HG02885 (cell line): ENCODE measurements around the gene SRSF3.
"Not testable (repeated sequence)": the region's sequence is repeated elsewhere in the genome, so short reads cannot be mapped to it uniquely, and the experiment has no call there.

Experiments
- ATAC-seq: cut with Tn5 transposase; IDR thresholded peaks from one replicate; pipeline ENCODE4 v1.9.1; 2021; ENCODE audit warnings: mild to moderate bottlenecking; ENCODE audit not compliant: unreplicated experiment, poor library complexity

The SRSF3 gene

GRCh38 chr6:36639171-36639808, 45.1 kb downstream of the SRSF3 start:
- no peak for ATAC-seq

GRCh38 chr6:36641543-36641942, 47.4 kb downstream of the SRSF3 start:
- no peak for ATAC-seq

GRCh38 chr6:36642913-36643817, 49.0 kb downstream of the SRSF3 start:
- no peak for ATAC-seq

GRCh38 chr6:36643977-36644376, 49.8 kb downstream of the SRSF3 start:
- ATAC-seq = no peak

GRCh38 chr6:36649086-36649485, 54.9 kb downstream of the SRSF3 start:
- ATAC-seq = no peak

- no peak for ATAC-seq
Observed at GRCh38 chr6:36649701-36650484, 55.7 kb downstream of the SRSF3 start.

- ATAC-seq = peak; percentile 69
Observed at GRCh38 chr6:36650848-36651478, 56.8 kb downstream of the SRSF3 start.

- ATAC-seq = no peak
Observed at GRCh38 chr6:36651659-36652379, 57.7 kb downstream of the SRSF3 start.

GRCh38 chr6:36654469-36654868, 60.3 kb downstream of the SRSF3 start:
- not testable (repeated sequence) for ATAC-seq
